Neural cell (in vitro differentiated cells): ENCODE data around the gene CKLF. TPM values are rescaled to one million over a fixed set of nuclear protein-coding genes. Genes with fewer than 3 reads are reported as not detected.

Source experiments
- H2AFZ ChIP-seq: fragments of 200-600, 300-800 bp; sonication (generic), shearing (Covaris generic); 2 replicates; pipeline ENCODE4 v1.6.0; 2014; ENCODE audit warnings: low read depth, mild to moderate bottlenecking, antibody characterized with exemption, low read length, moderate library complexity
- H3F3A ChIP-seq: fragments of 200-600 bp; shearing (Covaris generic); 2 replicates; pipeline ENCODE4 v1.6.1; 2016; ENCODE audit warnings: mild to moderate bottlenecking, moderate library complexity, mixed read lengths, antibody characterized with exemption, low read length; ENCODE audit not compliant: insufficient read depth, poor library complexity, severe bottlenecking
- H3K27ac ChIP-seq: fragments of 200-600, 300-800 bp; sonication (generic), shearing (Covaris generic); 2 replicates; pipeline ENCODE4 v1.5.1; 2014; ENCODE audit warnings: mild to moderate bottlenecking, low read length, moderate library complexity
- H3K27me3 ChIP-seq: fragments of 300-800, 200-600 bp; sonication (generic), shearing (Covaris generic); 2 replicates; pipeline ENCODE4 v1.6.0; 2014; ENCODE audit warnings: mild to moderate bottlenecking, low read depth, low read length, moderate library complexity; ENCODE audit not compliant: insufficient read depth
- H3K36me3 ChIP-seq: fragments of 300-800, 200-600 bp; sonication (generic), shearing (Covaris generic); 2 replicates; pipeline ENCODE4 v1.5.1; 2014; ENCODE audit warnings: mild to moderate bottlenecking, antibody characterized with exemption, low read length, moderate library complexity; ENCODE audit not compliant: insufficient read depth
- H3K4me2 ChIP-seq: fragments of 300-800, 200-600 bp; sonication (generic), shearing (Covaris generic); 2 replicates; pipeline ENCODE4 v1.6.0; 2014; ENCODE audit warnings: mild to moderate bottlenecking, low read length
- H3K4me3 ChIP-seq: fragments of 300-800, 200-600 bp; sonication (generic), shearing (Covaris generic); 2 replicates; pipeline ENCODE4 v1.5.1; 2014; ENCODE audit warnings: mild to moderate bottlenecking, low read length, moderate library complexity
- H3K79me2 ChIP-seq: fragments of 200-600 bp; shearing (Covaris generic); replicated peaks from 2 replicates; pipeline ENCODE4 v1.6.0; 2014; ENCODE audit warnings: mild to moderate bottlenecking, low read length, moderate library complexity; ENCODE audit not compliant: insufficient read depth
- H3K9ac ChIP-seq: fragments of 300-800, 200-600 bp; sonication (generic), shearing (Covaris generic); 2 replicates; pipeline ENCODE4 v1.6.1; 2016; ENCODE audit warnings: mild to moderate bottlenecking, low read length, mixed read lengths
- H3K9me2 ChIP-seq: fragments of 200-600 bp; shearing (Covaris generic); 2 replicates; pipeline ENCODE4 v1.6.1; 2016; ENCODE audit warnings: mild to moderate bottlenecking, low read length, mixed read lengths; ENCODE audit not compliant: insufficient read depth
- H3K9me3 ChIP-seq: fragments of 200-600, 300-800 bp; sonication (generic), shearing (Covaris generic); 2 replicates; pipeline ENCODE4 v1.6.1; 2016; ENCODE audit warnings: mild to moderate bottlenecking, mixed run types, low read length, moderate library complexity, mixed read lengths
- H4K20me1 ChIP-seq: fragments of 200-600 bp; shearing (Covaris generic); 2 replicates; pipeline ENCODE4 v1.6.1; 2016; ENCODE audit warnings: mild to moderate bottlenecking, mixed run types; ENCODE audit not compliant: insufficient read depth
- CTCF ChIP-seq: fragments of 450-650 bp; IDR thresholded peaks from 2 replicates; pipeline ENCODE4 v1.5.1; 2014; ENCODE audit warnings: antibody characterized with exemption, mild to moderate bottlenecking, moderate library complexity; ENCODE audit not compliant: poor library complexity, severe bottlenecking
- EP300 ChIP-seq: fragments of 450-650 bp; conservative IDR thresholded peaks from 2 replicates; pipeline ENCODE4 v1.6.1; 2014; ENCODE audit warnings: antibody characterized with exemption, mild to moderate bottlenecking, moderate library complexity; ENCODE audit not compliant: poor library complexity, severe bottlenecking
- EZH2 ChIP-seq: fragments of 200-600, 300-800 bp; shearing (Covaris generic), sonication (generic); IDR thresholded peaks from 2 replicates; pipeline ENCODE4 v1.6.1; 2014; ENCODE audit warnings: antibody characterized with exemption, low read length, borderline replicate concordance, mild to moderate bottlenecking; ENCODE audit not compliant: insufficient read depth, poor library complexity, severe bottlenecking
- MXI1 ChIP-seq: fragments of 450-650 bp; conservative IDR thresholded peaks from 2 replicates; pipeline ENCODE4 v1.6.1; 2014; ENCODE audit warnings: antibody characterized with exemption, mild to moderate bottlenecking; ENCODE audit not compliant: poor library complexity, severe bottlenecking
- POLR2AphosphoS5 ChIP-seq: IDR thresholded peaks from 2 replicates; pipeline ENCODE4 v1.6.1; 2012
- RAD21 ChIP-seq: fragments of 450-650 bp; conservative IDR thresholded peaks from 2 replicates; pipeline ENCODE4 v1.6.1; 2014; ENCODE audit warnings: antibody characterized with exemption, mild to moderate bottlenecking, moderate library complexity
- SMC3 ChIP-seq: fragments of 450-650 bp; conservative IDR thresholded peaks from 2 replicates; pipeline ENCODE4 v1.6.1; 2014; ENCODE audit warnings: antibody characterized with exemption, mild to moderate bottlenecking, moderate library complexity; ENCODE audit not compliant: poor library complexity
- TAF1 ChIP-seq: IDR thresholded peaks from 2 replicates; pipeline ENCODE4 v1.6.1; 2012; ENCODE audit warnings: low read depth
- polyA plus RNA-seq: library from polyadenylated mRNA; depleted of rRNA; stranded (reverse); fragments of >200 nt; gene quantifications from 2 replicates; pipeline ENCODE4 v1.2.3, GENCODE V29; 2014
- TF ChIP-seq, protein P1 (sequence below): IDR thresholded peaks from 2 replicates; pipeline ENCODE4 v1.6.1; 2012; ENCODE audit warnings: borderline replicate concordance

Gene CKLF
- polyA plus RNA-seq, 1 donor from 2014 or later, result 40.8 TPM

- Histone ChIP-seq H3K9ac (no peak overlapping the region), H3K9me3 (no peaks in the 10 kb centered on the region), H3F3A (no peaks in the 10 kb centered on the region), H3K79me2 (no peaks in the 10 kb centered on the region), H3K36me3 (no peaks in the 10 kb centered on the region), H3K9me2 (no peaks in the 10 kb centered on the region), H3K4me2 (no peak overlapping the region), H3K4me3 (no peak overlapping the region), H2AFZ (no peak overlapping the region), H4K20me1 (no peaks in the 10 kb centered on the region), H3K27ac (no peak overlapping the region), H3K27me3 (peaks cover 21% of the 10 kb centered on the region)
- TF ChIP-seq MXI1 (no peak), EZH2 (no peak), EP300 (no peak), CTCF (no peak), RAD21 (no peak), TAF1 (no peak), SMC3 (no peak), POLR2AphosphoS5 (no peak)
- TF ChIP-seq, protein P1, sequence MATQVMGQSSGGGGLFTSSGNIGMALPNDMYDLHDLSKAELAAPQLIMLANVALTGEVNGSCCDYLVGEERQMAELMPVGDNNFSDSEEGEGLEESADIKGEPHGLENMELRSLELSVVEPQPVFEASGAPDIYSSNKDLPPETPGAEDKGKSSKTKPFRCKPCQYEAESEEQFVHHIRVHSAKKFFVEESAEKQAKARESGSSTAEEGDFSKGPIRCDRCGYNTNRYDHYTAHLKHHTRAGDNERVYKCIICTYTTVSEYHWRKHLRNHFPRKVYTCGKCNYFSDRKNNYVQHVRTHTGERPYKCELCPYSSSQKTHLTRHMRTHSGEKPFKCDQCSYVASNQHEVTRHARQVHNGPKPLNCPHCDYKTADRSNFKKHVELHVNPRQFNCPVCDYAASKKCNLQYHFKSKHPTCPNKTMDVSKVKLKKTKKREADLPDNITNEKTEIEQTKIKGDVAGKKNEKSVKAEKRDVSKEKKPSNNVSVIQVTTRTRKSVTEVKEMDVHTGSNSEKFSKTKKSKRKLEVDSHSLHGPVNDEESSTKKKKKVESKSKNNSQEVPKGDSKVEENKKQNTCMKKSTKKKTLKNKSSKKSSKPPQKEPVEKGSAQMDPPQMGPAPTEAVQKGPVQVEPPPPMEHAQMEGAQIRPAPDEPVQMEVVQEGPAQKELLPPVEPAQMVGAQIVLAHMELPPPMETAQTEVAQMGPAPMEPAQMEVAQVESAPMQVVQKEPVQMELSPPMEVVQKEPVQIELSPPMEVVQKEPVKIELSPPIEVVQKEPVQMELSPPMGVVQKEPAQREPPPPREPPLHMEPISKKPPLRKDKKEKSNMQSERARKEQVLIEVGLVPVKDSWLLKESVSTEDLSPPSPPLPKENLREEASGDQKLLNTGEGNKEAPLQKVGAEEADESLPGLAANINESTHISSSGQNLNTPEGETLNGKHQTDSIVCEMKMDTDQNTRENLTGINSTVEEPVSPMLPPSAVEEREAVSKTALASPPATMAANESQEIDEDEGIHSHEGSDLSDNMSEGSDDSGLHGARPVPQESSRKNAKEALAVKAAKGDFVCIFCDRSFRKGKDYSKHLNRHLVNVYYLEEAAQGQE, result no peak
Observed at GRCh38 chr16:66575060-66575459, 22.7 kb downstream of the CKLF start.

DNA sequence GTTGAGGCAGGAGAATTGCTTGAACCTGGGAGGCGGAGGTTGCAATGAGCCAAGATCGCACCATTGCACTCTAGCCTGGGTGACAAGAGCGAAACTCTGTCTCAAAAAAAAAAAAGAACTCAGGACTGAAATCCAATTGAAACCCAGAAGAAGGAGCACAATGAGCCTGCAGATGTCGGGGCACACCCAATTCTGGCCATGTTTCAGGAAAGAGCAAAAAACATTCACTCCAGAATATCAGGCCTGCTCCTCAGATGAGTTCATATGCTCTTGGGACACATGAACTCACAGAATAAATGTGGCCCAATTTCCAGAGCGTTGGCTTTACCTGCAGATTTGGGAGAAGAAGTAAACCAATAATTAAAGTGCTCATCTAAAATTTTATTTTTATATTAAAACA is 23.9 kb downstream of the CKLF start:
- no peaks in the 10 kb centered on the region for H3F3A ChIP-seq
- H3K27me3 ChIP-seq, result peaks cover 21% of the 10 kb centered on the region
- H3K79me2 ChIP-seq, result no peaks in the 10 kb centered on the region
- H3K27ac ChIP-seq, result no peak overlapping the region
- H2AFZ ChIP-seq, result no peak overlapping the region
- no peak overlapping the region for H3K9ac ChIP-seq
- no peaks in the 10 kb centered on the region for H3K36me3 ChIP-seq
- TF ChIP-seq, protein P1, result no peak
- no peaks in the 10 kb centered on the region for H3K9me3 ChIP-seq
- H4K20me1 ChIP-seq, result no peaks in the 10 kb centered on the region
- no peak overlapping the region for H3K4me2 ChIP-seq
- H3K4me3 ChIP-seq, result no peak overlapping the region
- H3K9me2 ChIP-seq, result no peaks in the 10 kb centered on the region
